ENCODE data around the gene ELL. TPM values are rescaled to one million over a fixed set of nuclear protein-coding genes. Genes with fewer than 3 reads are reported as not detected.

ELL gene
- total and polyA plus RNA-seq, 9 of the 15 experiments (the other 6 are each of a cell fraction or from before 2014, with no cell fraction given), result 0.24 to 22.5 (median 4.1) TPM

DNA sequence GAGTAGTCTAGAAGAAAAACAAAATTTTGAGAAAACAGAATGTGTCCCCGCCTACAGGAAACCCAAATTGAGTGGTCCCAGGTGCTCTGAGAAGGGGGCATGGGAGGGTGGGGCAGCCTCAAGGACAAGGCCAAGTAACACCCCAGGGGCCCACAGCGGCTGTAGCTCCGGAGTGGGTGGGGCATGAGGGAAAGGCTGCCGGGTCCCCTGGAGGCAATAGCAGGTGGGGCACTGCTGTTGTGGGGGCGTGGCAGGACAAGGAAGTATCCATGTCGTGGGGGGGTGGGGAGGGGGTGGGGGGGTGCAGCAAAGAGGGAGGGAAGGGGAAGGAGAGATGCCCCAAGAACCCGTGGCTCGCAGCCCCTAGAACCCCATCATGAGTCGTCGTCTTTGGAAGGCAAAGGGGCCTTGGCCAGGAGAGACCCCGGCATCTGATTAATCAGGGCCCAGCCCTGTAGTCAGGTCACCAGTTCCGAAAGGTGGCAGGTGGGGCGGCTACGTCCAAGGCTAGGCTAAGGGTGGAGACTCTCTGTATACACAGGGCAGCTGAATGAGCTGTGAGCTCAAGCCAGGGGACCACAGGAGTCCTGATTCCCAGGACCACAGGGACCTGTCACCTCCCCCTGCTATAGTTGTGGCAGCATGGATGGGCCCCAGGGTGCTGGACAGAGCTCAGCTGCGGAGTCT lies 76.5 kb downstream of the ELL start:
- ATAC-seq, result no peak
- intact Hi-C loops (cut with micrococcal nuclease) (no loop called here), in situ Hi-C loops (cut with MboI) (no loop called here)
- Histone ChIP-seq H3K9ac (ENCODE audit: insufficient read depth in 1 of 2, low read depth in 2 of 2, low read length in 2 of 2) (peak overlapping the region in 1 of 2 experiments; percentile 28; a peak in 1 of 4 replicates), H3K4me1 (replicated peaks in 1 of 2; ENCODE audit: control insufficient read depth in 2 of 2, insufficient read depth in 2 of 2, low read length in 2 of 2) (peaks cover 12 to 68% of the 10 kb centered on the region in 2 experiments; a peak in 4 of 5 replicates), H3K79me2 (ENCODE audit: control insufficient read depth, insufficient read depth, low read length) (peaks cover 3% of the 10 kb centered on the region; the same call in 1 of the 3 replicates), H3K4me2 (ENCODE audit: insufficient read depth, low read length) (no peak overlapping the region), H3K9me1 (ENCODE audit: control insufficient read depth, insufficient read depth, low read length) (peaks cover 14% of the 10 kb centered on the region), H3K4me3 (no peak overlapping the region), H3K9me3 (replicated peaks; ENCODE audit: control insufficient read depth, insufficient read depth, low read depth, low read length) (no peaks in the 10 kb centered on the region), H2AFZ (ENCODE audit: low read depth, low read length) (no peak overlapping the region), H4K20me1 (replicated peaks; ENCODE audit: control insufficient read depth, insufficient read depth, low read length) (0 out of 2 replicates have a peak, but pooled peaks cover 4% of the 10 kb centered on the region), H3K27me3 (ENCODE audit: control insufficient read depth in 2 of 2, insufficient read depth in 2 of 2, low read length in 2 of 2) (no peaks in the 10 kb centered on the region), H3K36me3 (ENCODE audit: control insufficient read depth, insufficient read depth, low read length) (peaks cover 73% of the 10 kb centered on the region), H3K27ac (ENCODE audit: extremely low read depth, low read depth, low read length) (no peak overlapping the region)
- POLR2A ChIA-PET, result interaction anchor here (0.6 kb wide), 3 partner anchors 158 to 586 kb away, joined by 3 to 4 read pairs (median 3); partner anchors contain the start of gene RPL18A
- WGBS (ENCODE audit: insufficient coverage, low coverage, missing lambda C conversion rate), result 85% methylated on average over 8 of the region's 15 CpGs
- no peak for FAIRE-seq
- peak in 1 of 4 experiments; percentile 38 for DNase-seq (ENCODE audit: extremely low read depth in 1 of 4, low spot score in 3 of 4)
- BruUV-seq (replicated peaks), result no TSS peak
- CTCF ChIA-PET (ENCODE audit: low intra/inter-chr PET ratio), result no interaction called here
- TF ChIP-seq GATAD2A (IDR thresholded peaks at IDR 0.05), result no peak
- no peak for TF ChIP-seq POLR2B (IDR thresholded peaks at IDR 0.05; ENCODE audit: low read depth, partially characterized antibody)
- no peak for TF ChIP-seq BRD9 (IDR thresholded peaks at IDR 0.05; ENCODE audit: low read depth, partially characterized antibody)
- TF ChIP-seq NCOA1 (IDR thresholded peaks at IDR 0.05; ENCODE audit: low read depth), result no peak
- no peak for TF ChIP-seq BCOR (IDR thresholded peaks at IDR 0.05)
- no peak for TF ChIP-seq YBX1 (IDR thresholded peaks at IDR 0.05)
- TF ChIP-seq, protein P1, sequence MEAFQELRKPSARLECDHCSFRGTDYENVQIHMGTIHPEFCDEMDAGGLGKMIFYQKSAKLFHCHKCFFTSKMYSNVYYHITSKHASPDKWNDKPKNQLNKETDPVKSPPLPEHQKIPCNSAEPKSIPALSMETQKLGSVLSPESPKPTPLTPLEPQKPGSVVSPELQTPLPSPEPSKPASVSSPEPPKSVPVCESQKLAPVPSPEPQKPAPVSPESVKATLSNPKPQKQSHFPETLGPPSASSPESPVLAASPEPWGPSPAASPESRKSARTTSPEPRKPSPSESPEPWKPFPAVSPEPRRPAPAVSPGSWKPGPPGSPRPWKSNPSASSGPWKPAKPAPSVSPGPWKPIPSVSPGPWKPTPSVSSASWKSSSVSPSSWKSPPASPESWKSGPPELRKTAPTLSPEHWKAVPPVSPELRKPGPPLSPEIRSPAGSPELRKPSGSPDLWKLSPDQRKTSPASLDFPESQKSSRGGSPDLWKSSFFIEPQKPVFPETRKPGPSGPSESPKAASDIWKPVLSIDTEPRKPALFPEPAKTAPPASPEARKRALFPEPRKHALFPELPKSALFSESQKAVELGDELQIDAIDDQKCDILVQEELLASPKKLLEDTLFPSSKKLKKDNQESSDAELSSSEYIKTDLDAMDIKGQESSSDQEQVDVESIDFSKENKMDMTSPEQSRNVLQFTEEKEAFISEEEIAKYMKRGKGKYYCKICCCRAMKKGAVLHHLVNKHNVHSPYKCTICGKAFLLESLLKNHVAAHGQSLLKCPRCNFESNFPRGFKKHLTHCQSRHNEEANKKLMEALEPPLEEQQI (IDR thresholded peaks at IDR 0.05), result no peak
- TF ChIP-seq MCM3 (IDR thresholded peaks at IDR 0.05), result no peak
- no peak for TF ChIP-seq MAFG (tag; conservative IDR thresholded peaks at IDR 0.05)
